Thoracic aorta (tissue), 2 donors: ENCODE results near the gene CDK18. TPM values are rescaled to one million over a fixed set of nuclear protein-coding genes. Genes with fewer than 3 reads are reported as not detected.

Source experiments
- ATAC-seq: fragments of 150-250 bp; one replicate; pipeline ENCODE4 v1.8.0; 2017; ENCODE audit warnings: low read depth; ENCODE audit not compliant: insufficient number of reproducible peaks, low FRiP score
- DNase-seq: peaks from one replicate; pipeline ENCODE4 v3.0.0-alpha.2; 2020; ENCODE audit warnings: low spot score
- H3K27ac ChIP-seq, 2 donors: fragments of 200-600 bp; sonication (generic); 1 replicate in 1 of 2; 2 replicates in 1 of 2; pipeline ENCODE4 v1.5.1; 2016; ENCODE audit warnings: mild to moderate bottlenecking in 2 of 2, moderate library complexity in 2 of 2
- H3K27me3 ChIP-seq: fragments of 200-600 bp; sonication (generic); replicated peaks from 2 replicates; pipeline ENCODE4 v1.6.0; 2016; ENCODE audit warnings: mild to moderate bottlenecking; ENCODE audit not compliant: insufficient read depth
- H3K36me3 ChIP-seq: fragments of 200-600 bp; sonication (generic); one replicate; pipeline ENCODE4 v1.5.1; 2016
- H3K4me1 ChIP-seq, 2 donors: fragments of 200-600 bp; sonication (generic); 1 replicate in 1 of 2; 2 replicates in 1 of 2; pipeline versions ENCODE4 v1.5.1 to v1.6.0; 2016; ENCODE audit warnings: low read depth in 2 of 2, mild to moderate bottlenecking in 1 of 2; ENCODE audit not compliant: control insufficient read depth in 1 of 2
- H3K4me3 ChIP-seq: fragments of 200-600 bp; sonication (generic); 2 replicates; pipeline ENCODE4 v1.5.1; 2016; ENCODE audit warnings: mild to moderate bottlenecking
- H3K9me3 ChIP-seq: fragments of 200-600 bp; sonication (generic); 2 replicates; pipeline ENCODE4 v1.5.1; 2016
- CTCF ChIP-seq: fragments of 200-600 bp; sonication (generic); IDR thresholded peaks from one replicate; pipeline ENCODE4 v1.5.1; 2019; ENCODE audit warnings: antibody characterized with exemption
- total RNA-seq, 2 donors: library from RNA; depleted of rRNA; stranded (reverse); fragments of >200 nt; gene quantifications; one replicate each; pipeline versions ENCODE4 v1.1.0 to v1.2.3, GENCODE V29; 2016

The CDK18 gene
- total RNA-seq, 2 donors from 2014 or later = 18.6 to 35.2 TPM

- Histone ChIP-seq H3K4me1 (peaks cover 13 to 16% of the 10 kb centered on the region in 2 donors), H3K4me3 (peak overlapping the region; percentile 43), H3K36me3 (no peaks in the 10 kb centered on the region), H3K27me3 (peaks cover 16% of the 10 kb centered on the region), H3K9me3 (no peaks in the 10 kb centered on the region), H3K27ac (no peak overlapping the region)
- DNase-seq (no peak), ATAC-seq (no peak)
- TF ChIP-seq CTCF = no peak
These were observed 47.4 kb upstream of the CDK18 start for GRCh38 chr1:205456868-205457745.

- H3K9me3 ChIP-seq = no peaks in the 10 kb centered on the region
- DNase-seq = no peak
- no peak for ATAC-seq
- peaks cover 13 to 16% of the 10 kb centered on the region in 2 donors for H3K4me1 ChIP-seq
- peaks cover 16% of the 10 kb centered on the region for H3K27me3 ChIP-seq
- no peak overlapping the region for H3K27ac ChIP-seq
- no peak overlapping the region for H3K4me3 ChIP-seq
- no peak for TF ChIP-seq CTCF
- H3K36me3 ChIP-seq = no peaks in the 10 kb centered on the region
These were observed 45.5 kb upstream of the CDK18 start for GRCh38 chr1:205458777-205459566.

- H3K36me3 ChIP-seq = no peaks in the 10 kb centered on the region
- no peak for TF ChIP-seq CTCF
- H3K4me3 ChIP-seq = no peak overlapping the region
- no peak overlapping the region for H3K27ac ChIP-seq
- no peaks in the 10 kb centered on the region for H3K27me3 ChIP-seq
- H3K9me3 ChIP-seq = no peaks in the 10 kb centered on the region
- H3K4me1 ChIP-seq = no peaks in the 10 kb centered on the region
- DNase-seq = no peak
- ATAC-seq = no peak
These were observed 39.1 kb upstream of the CDK18 start for GRCh38 chr1:205465392-205465791.

- no peak for ATAC-seq
- Histone ChIP-seq H3K9me3 (no peaks in the 10 kb centered on the region), H3K36me3 (no peaks in the 10 kb centered on the region), H3K4me1 (no peaks in the 10 kb centered on the region), H3K4me3 (no peak overlapping the region), H3K27ac (no peak overlapping the region), H3K27me3 (no peaks in the 10 kb centered on the region)
- no peak for TF ChIP-seq CTCF
- DNase-seq = no peak
These were observed 37.8 kb upstream of the CDK18 start for GRCh38 chr1:205466595-205467220.

- H3K9me3 ChIP-seq = no peaks in the 10 kb centered on the region
- no peaks in the 10 kb centered on the region for H3K27me3 ChIP-seq
- no peaks in the 10 kb centered on the region for H3K4me1 ChIP-seq
- no peak for ATAC-seq
- H3K36me3 ChIP-seq = no peaks in the 10 kb centered on the region
- no peak overlapping the region for H3K27ac ChIP-seq
- H3K4me3 ChIP-seq = no peak overlapping the region
- DNase-seq = no peak
- TF ChIP-seq CTCF = no peak
These were observed 34.3 kb upstream of the CDK18 start for GRCh38 chr1:205470131-205470530.
